C4-2B (cell line): ENCODE results near the gene MACROD1.
"Not testable (repeated sequence)": the region's sequence is repeated elsewhere in the genome, so short reads cannot be mapped to it uniquely, and the experiment has no call there.

Experiments
- H3K27ac ChIP-seq: fragments of 450-650 bp; 2 replicates; pipeline ENCODE4 v1.5.1; 2017
- CTCF ChIP-seq: fragments of 450-650 bp; conservative IDR thresholded peaks from 2 replicates; pipeline ENCODE4 v1.5.1; 2017; ENCODE audit warnings: mild to moderate bottlenecking
- ZFX ChIP-seq: fragments of 450-650 bp; IDR thresholded peaks from 2 replicates; pipeline ENCODE4 v1.6.1; 2017

Gene MACROD1

GRCh38 chr11:64170419-64170818 lies 4.5 kb upstream of the MACROD1 start:
- no peak overlapping the region for H3K27ac ChIP-seq
- TF ChIP-seq CTCF (no peak), ZFX (no peak)

- TF ChIP-seq ZFX (no peak), CTCF (no peak)
- peak overlapping the region; percentile 94 for H3K27ac ChIP-seq
Observed at GRCh38 chr11:64165481-64165841, 452 bp downstream of the MACROD1 start.

GRCh38 chr11:64164392-64165312 lies 1.3 kb downstream of the MACROD1 start:
- H3K27ac ChIP-seq: peak overlapping the region; percentile 94
- TF ChIP-seq ZFX: no peak
- no peak for TF ChIP-seq CTCF

GRCh38 chr11:64163951-64164350 lies 2.0 kb downstream of the MACROD1 start:
- no peak overlapping the region; the same call in 1 of the 2 replicates for H3K27ac ChIP-seq
- TF ChIP-seq ZFX (no peak), CTCF (no peak)

GRCh38 chr11:64162769-64163168 lies 3.1 kb downstream of the MACROD1 start:
- H3K27ac ChIP-seq: not testable (repeated sequence)

- H3K27ac ChIP-seq: no peak overlapping the region
- TF ChIP-seq CTCF (no peak), ZFX (no peak)
Observed at GRCh38 chr11:64161037-64161436, 4.9 kb downstream of the MACROD1 start.

GRCh38 chr11:64157631-64158394 lies 8.1 kb downstream of the MACROD1 start:
- H3K27ac ChIP-seq: no peak overlapping the region
- TF ChIP-seq ZFX (no peak), CTCF (no peak)
